Immature natural killer cell (primary cell): Measurements from ENCODE around the gene DNASE2. TPM values are rescaled to one million over a fixed set of nuclear protein-coding genes. Genes with fewer than 3 reads are reported as not detected.

Source experiments
- DNase-seq, 3 donors: peaks; one replicate each; pipeline ENCODE4 v3.0.0; 2022; ENCODE audit warnings: mixed read lengths in 1 of 3
- H3K27ac Mint-ChIP-seq, 6 donors: one replicate each; pipeline ENCODE4 v1.8.0; 2020; ENCODE audit warnings: mixed read lengths in 6 of 6, mild to moderate bottlenecking in 5 of 6, inconsistent platforms in 4 of 6, moderate library complexity in 3 of 6
- H3K27me3 Mint-ChIP-seq, 3 donors: one replicate each; pipeline ENCODE4 v1.8.0; 2020 to 2021; ENCODE audit warnings: low read depth in 3 of 3, mild to moderate bottlenecking in 3 of 3, mixed read lengths in 3 of 3, moderate library complexity in 3 of 3, inconsistent platforms in 1 of 3
- H3K36me3 Mint-ChIP-seq, 3 donors: one replicate each; pipeline ENCODE4 v1.8.0; 2020; ENCODE audit warnings: mixed read lengths in 3 of 3, inconsistent platforms in 2 of 3, mild to moderate bottlenecking in 2 of 3
- H3K4me1 Mint-ChIP-seq, 2 donors: one replicate each; pipeline ENCODE4 v1.8.0; 2020; ENCODE audit warnings: inconsistent platforms in 2 of 2, mild to moderate bottlenecking in 2 of 2, mixed read lengths in 2 of 2, moderate library complexity in 1 of 2
- H3K4me3 Mint-ChIP-seq, 5 donors: one replicate each; pipeline ENCODE4 v1.8.0; 2020; ENCODE audit warnings: mild to moderate bottlenecking in 5 of 5, mixed read lengths in 5 of 5, inconsistent platforms in 3 of 5, moderate library complexity in 3 of 5
- H3K9me3 Mint-ChIP-seq, 6 donors: one replicate each; pipeline ENCODE4 v1.8.0; 2020; ENCODE audit warnings: mild to moderate bottlenecking in 6 of 6, mixed read lengths in 6 of 6, inconsistent platforms in 4 of 6, moderate library complexity in 3 of 6
- polyA plus RNA-seq, 3 donors: library from polyadenylated mRNA; unstranded; fragments of 300-500 nt; fragmentation: Illumina TruSeq; gene quantifications; one replicate each; pipeline ENCODE4 v1.2.3, GENCODE V29; 2021

DNASE2 gene
- polyA plus RNA-seq, 3 donors from 2014 or later: 72.6 to 108 (median 83.5) TPM

DNA sequence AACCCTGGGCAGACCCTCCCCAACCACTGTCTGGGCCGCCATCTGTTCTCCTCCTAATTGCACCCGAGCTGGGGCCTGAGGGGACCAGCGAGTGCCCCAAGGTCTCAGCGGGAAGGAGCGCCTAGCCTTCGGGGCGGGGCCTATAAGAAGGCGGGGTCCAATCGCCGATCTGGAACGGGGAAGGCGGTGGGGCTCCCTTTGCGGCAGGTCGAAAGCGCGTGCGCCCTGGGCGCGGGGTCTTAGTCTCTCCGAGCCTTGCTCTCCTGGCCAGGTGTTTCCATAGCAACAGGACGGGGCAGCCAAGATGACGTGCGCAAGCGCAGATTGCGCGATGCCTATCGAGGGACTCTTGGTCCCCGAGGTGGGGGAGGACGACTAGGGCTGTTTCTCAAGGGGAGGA is 40.2 kb downstream of the DNASE2 start:
- peak overlapping the region; percentile 15 to 60 (median 37) for H3K4me3 Mint-ChIP-seq
- H3K36me3 Mint-ChIP-seq: peaks cover 0 to 5% (median 0%) of the 10 kb centered on the region in 3 donors
- peak overlapping the region in 1 of 6 donors; percentile 49 for H3K27ac Mint-ChIP-seq
- peaks cover 21 to 45% (median 26%) of the 10 kb centered on the region in 3 donors for H3K27me3 Mint-ChIP-seq
- H3K9me3 Mint-ChIP-seq: peaks cover 0 to 4% (median 0%) of the 10 kb centered on the region in 6 donors
- no peak for DNase-seq
- H3K4me1 Mint-ChIP-seq: peaks cover 32 to 34% of the 10 kb centered on the region in 2 donors

DNA sequence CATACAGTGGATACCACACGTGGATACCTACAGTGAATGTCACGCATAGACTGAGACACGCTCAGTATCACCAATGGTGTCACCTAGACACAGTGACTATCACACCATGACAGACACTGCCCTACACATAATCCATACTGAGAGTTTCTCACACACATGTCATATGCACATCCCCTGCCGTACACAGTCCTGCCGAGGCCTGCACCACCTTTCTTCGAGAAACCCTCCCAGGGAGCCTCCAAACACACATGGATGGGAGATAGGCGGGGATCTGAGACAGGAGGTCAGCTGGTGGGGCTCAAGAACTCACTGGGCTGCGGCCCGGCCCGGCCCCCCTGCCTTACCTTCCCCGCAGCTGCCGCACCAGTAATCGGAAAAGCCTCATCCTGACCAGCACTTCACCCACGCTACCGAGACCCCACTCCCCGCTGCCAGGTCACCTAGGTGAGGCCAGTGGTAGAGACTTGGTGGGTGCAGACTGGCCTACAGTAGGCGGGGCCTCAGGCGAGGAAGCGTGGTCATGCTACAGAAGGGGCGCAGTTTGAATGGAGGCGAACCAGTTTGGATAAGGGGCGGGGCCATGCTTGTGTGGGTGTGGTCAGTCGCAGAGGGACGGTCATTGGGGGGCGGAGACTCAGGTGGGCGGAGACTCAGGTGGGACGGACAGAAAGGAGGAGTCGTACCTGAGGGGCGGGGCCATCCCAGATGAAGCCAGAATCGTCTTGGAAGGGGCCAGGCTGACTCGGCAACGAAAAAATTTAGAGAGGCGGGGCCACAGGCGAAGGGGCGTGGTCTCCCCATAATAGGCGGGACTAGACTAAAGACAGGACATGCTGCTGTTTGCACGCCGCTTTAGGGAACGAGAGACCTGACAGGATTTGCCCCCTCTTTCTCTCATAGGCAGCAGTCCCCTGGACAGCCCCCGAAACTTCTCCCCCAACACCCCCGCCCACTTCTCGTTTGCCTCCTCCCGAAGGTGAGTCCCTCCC is 40.9 kb downstream of the DNASE2 start:
- Mint-ChIP-seq H3K4me3 (peak overlapping the region in 4 of 5 donors; percentile 10 to 60 (median 28)), H3K36me3 (peaks cover 0 to 5% (median 0%) of the 10 kb centered on the region in 3 donors), H3K27me3 (peaks cover 26 to 45% (median 27%) of the 10 kb centered on the region in 3 donors), H3K9me3 (peaks cover 0 to 4% (median 0%) of the 10 kb centered on the region in 6 donors), H3K27ac (peak overlapping the region in 1 of 6 donors; percentile 76), H3K4me1 (peaks cover 32 to 34% of the 10 kb centered on the region in 2 donors)
- peak in 2 of 3 donors; percentile 27 to 39 for DNase-seq

DNA sequence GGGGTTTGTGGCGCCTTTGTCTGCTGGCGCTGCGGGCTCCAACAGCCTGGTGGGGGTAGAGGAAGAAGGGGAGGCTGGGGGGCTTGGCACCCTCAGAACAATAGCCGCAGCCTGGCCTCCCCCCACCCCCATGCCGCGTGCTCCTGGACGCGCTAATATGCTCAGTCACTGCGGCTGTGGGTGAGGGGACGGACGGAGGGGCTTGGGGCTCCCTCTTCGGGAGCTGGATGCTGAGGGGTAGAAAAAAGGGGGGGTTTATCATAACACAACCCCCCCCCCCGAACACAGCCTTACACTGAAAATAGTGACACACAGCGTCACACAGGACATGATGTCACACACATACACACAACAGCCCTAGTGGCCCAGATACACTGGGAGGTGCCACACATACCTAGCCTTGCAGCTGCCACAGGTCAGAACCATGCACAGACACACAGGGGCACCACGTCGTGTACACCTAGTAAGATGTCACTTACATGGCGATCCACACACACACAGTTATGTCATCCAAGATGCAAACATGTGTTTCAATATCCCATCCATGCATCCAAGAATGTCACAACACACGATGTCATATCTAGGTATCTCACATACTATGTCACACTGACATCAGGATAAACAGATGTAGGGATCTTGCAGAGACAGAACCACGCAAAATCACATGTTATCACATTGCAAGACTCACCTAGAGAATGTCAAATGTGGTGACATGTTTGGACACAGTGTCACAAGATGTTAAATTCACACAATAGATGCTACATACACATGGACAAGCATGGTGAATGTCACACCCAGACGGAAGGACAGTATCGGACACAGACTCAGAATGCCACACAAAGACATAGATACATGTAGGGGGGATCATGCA is 42.1 kb downstream of the DNASE2 start:
- peak overlapping the region; percentile 41 to 77 (median 61) for H3K4me3 Mint-ChIP-seq
- H3K27me3 Mint-ChIP-seq: peaks cover 34 to 53% (median 35%) of the 10 kb centered on the region in 3 donors
- peaks cover 0 to 2% (median 0%) of the 10 kb centered on the region in 6 donors for H3K9me3 Mint-ChIP-seq
- peaks cover 39% of the 10 kb centered on the region in 2 donors for H3K4me1 Mint-ChIP-seq
- H3K36me3 Mint-ChIP-seq: peaks cover 0 to 5% (median 0%) of the 10 kb centered on the region in 3 donors
- no peak for DNase-seq
- no peak overlapping the region for H3K27ac Mint-ChIP-seq

DNA sequence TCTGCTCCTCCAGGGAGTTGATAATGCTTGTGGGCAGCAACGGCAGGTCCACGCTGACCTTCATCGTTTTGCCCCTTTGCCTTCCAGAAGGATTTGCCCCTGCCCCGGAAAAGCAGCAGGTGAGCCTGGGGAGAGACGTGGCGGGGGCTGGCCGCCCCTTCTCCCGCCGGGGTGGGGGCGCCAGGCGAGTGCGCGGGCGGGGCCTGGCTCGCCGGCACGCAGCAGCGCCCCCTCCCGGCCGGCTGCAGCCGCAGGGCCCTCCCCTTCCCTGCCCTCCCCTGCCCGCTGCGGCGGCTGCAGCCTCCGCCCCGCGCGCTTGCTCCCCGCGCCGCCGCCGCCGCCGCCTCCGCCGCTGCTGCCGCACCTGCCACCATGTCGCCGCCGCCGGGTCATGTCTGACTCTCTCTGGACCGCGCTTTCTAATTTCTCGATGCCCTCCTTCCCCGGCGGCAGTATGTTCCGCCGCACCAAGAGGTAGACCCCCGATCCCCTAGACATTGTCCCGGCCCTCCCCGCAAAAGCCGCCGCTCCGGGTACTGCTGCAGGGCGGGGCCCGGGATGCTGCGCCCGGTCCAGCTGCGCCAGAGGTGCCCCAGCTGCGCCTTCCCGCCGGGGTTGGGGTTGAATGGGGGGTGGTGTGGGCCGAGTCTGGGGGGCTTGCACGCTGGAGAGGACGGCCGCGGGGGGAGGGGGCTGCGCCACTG is 42.9 kb downstream of the DNASE2 start, which contains the start of gene MAST1:
MAST1 (plus strand) TSS at position 334 of the 704 bp plus-strand sequence; CDS start at position 392, 58 bp downstream.
- no peak within 1 kb of the TSS for H3K27ac Mint-ChIP-seq
- H3K27me3 Mint-ChIP-seq: peaks cover 35 to 54% (median 36%) of the 10 kb centered on the region in 3 donors
- H3K4me3 Mint-ChIP-seq: peak within 1 kb of the TSS; percentile 41 to 77 (median 61)
- peaks cover 0 to 5% (median 0%) of the 10 kb centered on the region in 3 donors for H3K36me3 Mint-ChIP-seq
- H3K4me1 Mint-ChIP-seq: peaks cover 40 to 41% of the 10 kb centered on the region in 2 donors
- peaks cover 0 to 2% (median 0%) of the 10 kb centered on the region in 6 donors for H3K9me3 Mint-ChIP-seq
- peak; percentile 38 to 58 (median 51) for DNase-seq

DNA sequence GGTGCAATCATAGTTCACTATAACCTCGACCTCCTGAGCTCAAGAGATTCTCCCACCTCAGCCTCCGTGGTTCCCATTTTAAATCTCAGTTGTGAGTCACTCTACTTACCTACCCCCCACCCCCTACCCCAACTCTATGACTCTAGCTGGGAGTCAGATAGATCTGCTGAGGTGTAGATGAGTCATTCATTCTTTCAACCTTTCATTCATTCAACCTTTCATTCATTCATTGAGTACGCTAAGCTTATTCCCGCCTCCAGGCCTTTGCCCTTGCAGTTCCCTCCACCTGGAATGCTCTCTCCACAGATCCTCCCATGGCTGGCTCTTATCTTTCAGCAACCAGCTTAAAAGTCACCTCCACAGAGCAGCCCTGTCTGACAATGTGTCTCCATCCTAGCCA is 44.0 kb downstream of the DNASE2 start:
- Mint-ChIP-seq H3K36me3 (peaks cover 0 to 5% (median 0%) of the 10 kb centered on the region in 3 donors), H3K4me3 (peak overlapping the region in 4 of 5 donors; percentile 6 to 50 (median 19)), H3K27ac (no peak overlapping the region), H3K27me3 (peaks cover 37 to 59% (median 42%) of the 10 kb centered on the region in 3 donors), H3K4me1 (peaks cover 49 to 51% of the 10 kb centered on the region in 2 donors), H3K9me3 (peaks cover 0 to 2% (median 0%) of the 10 kb centered on the region in 6 donors)
- DNase-seq: no peak

DNA sequence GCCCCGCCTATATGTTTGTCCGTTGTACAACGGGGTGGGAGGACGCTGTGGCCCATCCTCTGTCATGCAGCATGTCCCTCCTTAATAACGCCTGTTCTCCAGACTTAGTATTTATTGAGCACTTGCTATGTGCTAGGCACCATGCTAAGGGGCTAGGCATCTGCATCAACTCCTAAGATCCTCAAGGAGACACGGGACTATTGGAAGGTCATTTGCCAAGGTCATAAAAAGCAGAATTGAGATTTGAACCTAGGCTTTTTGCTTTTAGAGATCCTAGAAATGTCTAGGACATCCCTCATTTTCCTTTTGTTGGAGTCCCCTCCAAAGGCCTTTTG is 44.8 kb downstream of the DNASE2 start:
- Mint-ChIP-seq H3K27ac (no peak overlapping the region), H3K4me1 (peaks cover 55 to 56% of the 10 kb centered on the region in 2 donors), H3K4me3 (peak overlapping the region in 2 of 5 donors; percentile 6 to 58), H3K36me3 (peaks cover 0 to 3% (median 0%) of the 10 kb centered on the region in 3 donors), H3K9me3 (peaks cover 0 to 4% (median 0%) of the 10 kb centered on the region in 6 donors), H3K27me3 (peaks cover 38 to 61% (median 44%) of the 10 kb centered on the region in 3 donors)
- no peak for DNase-seq

DNA sequence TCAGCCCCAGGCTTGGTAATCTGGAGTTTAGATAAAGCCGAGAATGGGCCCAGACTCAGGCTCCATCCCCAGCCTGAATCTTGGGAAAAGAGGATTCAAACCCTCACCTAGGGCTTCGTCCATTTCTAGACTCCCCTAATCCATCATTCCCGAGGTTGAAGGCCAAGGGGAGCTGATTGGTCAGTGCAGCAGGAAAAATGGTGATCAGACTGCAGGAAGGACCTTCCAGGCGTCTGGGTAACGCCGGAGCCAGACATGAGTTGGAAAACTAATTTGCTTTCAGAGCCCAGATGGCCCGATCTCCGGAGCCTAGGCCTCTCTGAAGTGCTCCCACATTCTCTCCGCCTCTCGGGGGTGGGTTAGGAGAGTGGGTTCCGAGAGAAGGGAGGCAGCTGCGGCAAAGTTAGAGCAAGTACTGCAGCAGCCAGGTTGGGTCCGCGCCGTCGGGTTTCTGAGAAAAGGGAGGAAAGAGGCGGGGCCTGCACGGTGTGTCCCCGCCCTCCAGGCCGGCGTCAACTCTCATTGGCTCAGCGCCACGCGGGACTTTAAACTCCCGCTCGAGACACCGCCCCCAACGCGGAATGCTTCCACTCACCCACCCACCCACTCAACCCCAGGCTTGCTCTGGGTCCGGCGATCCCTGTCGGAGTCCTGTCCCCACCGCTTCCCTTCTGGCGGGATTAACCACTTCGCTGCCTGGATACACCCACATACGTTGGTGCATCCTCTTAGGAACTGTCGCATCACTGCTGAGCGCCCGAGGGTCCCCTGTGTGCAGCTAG is 46.1 kb downstream of the DNASE2 start:
- no peaks in the 10 kb centered on the region for H3K36me3 Mint-ChIP-seq
- no peak overlapping the region for H3K27ac Mint-ChIP-seq
- H3K4me3 Mint-ChIP-seq: peak overlapping the region; percentile 59 to 70 (median 64)
- no peak for DNase-seq
- H3K4me1 Mint-ChIP-seq: peaks cover 43% of the 10 kb centered on the region in 2 donors
- peaks cover 0 to 4% (median 0%) of the 10 kb centered on the region in 6 donors for H3K9me3 Mint-ChIP-seq
- peaks cover 36 to 65% (median 41%) of the 10 kb centered on the region in 3 donors for H3K27me3 Mint-ChIP-seq

DNA sequence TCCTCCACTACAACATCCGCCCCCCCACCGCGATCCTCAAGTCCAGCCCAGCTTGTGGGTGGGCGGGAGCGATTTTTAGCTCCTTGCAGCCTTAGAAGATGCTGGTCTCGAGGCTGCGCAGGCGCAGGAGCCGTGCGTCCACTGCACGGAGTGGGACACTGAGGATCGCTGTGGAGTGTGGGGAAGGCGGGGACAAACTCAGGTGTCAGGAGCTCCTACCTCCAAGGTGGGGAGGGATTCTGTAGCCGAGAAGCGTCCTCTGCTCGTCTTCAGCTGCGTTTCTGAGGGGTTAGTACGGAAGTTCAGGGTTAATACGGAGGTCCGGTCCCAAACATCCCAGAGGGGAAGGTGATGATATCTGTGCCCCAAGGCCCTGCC is 46.7 kb downstream of the DNASE2 start, which contains the start of gene RTBDN:
RTBDN (minus strand) TSS at position 14 of the 378 bp plus-strand sequence. CDS start 4,600 bp downstream, outside the sequence.
- H3K4me1 Mint-ChIP-seq: peaks cover 37 to 40% of the 10 kb centered on the region in 2 donors
- H3K27ac Mint-ChIP-seq: peak within 1 kb of the TSS in 4 of 6 donors; percentile 8 to 57 (median 22)
- no peak for DNase-seq
- H3K4me3 Mint-ChIP-seq: peak within 1 kb of the TSS; percentile 59 to 75 (median 70)
- peaks cover 36 to 64% (median 42%) of the 10 kb centered on the region in 3 donors for H3K27me3 Mint-ChIP-seq
- no peaks in the 10 kb centered on the region for H3K36me3 Mint-ChIP-seq
- H3K9me3 Mint-ChIP-seq: peaks cover 0 to 4% (median 0%) of the 10 kb centered on the region in 6 donors

DNA sequence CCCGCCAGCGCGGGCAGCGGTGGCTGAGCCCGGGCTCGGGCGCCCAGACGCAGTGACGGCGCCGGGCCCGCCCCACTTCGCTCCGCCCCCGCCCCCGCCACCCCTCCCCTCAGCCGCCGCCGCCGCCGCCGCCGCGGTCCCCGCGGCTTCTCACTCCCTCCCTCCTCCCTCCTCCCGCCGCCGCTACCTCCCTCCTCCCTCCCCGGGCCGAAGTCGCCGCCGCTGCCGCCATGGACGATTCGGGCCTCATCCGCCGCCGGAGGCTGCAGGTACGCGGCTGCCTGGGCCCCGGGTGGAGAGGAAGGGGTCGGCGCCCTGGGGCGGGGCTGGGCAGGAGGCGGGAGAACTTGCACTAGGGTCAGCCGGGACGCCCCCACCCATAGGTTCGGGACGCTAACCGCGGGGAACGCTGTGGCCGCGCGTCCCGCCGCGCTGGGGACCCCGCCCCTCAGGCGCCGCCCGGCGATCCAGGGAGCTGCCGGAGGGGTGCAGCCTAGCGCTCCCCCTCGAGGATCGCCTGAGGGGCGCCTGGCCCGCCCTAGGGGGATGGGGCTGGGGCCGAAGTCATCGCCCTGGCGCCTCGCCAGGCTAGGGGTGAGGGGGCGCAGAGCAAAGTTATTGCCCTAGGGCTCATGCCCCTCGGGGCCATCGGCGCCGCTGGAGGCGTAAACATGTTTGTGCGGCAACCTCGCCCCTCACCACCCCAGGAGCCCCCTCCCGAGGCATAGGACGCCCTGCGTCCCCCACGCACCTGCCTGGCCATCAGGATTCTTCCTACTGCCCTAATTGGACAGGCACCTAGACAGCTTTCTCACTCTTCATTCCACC is 47.3 kb downstream of the DNASE2 start:
- peak; percentile 38 to 49 (median 40) for DNase-seq
- H3K4me1 Mint-ChIP-seq: peaks cover 31 to 35% of the 10 kb centered on the region in 2 donors
- no peaks in the 10 kb centered on the region for H3K36me3 Mint-ChIP-seq
- peak overlapping the region; percentile 59 to 70 (median 64) for H3K4me3 Mint-ChIP-seq
- H3K27me3 Mint-ChIP-seq: peaks cover 37 to 64% (median 44%) of the 10 kb centered on the region in 3 donors
- peaks cover 0 to 4% (median 0%) of the 10 kb centered on the region in 6 donors for H3K9me3 Mint-ChIP-seq
- H3K27ac Mint-ChIP-seq: peak overlapping the region in 2 of 6 donors; percentile 8 to 57

DNA sequence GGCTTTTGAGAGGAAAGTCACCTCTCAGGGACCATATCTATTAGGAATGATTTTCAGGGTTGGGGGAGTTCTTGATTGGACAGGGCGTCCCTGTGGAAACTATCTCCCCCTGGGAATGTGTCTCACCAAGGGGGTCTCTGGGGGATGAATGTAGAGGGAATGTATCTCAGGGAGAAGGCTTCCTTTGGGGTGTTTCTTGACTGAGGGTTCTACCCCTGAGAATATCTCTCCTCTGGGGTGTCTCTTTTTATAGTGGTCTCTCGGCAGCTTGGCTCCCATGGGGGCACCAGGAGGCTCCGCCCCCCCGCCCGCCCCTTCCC is 47.9 kb downstream of the DNASE2 start:
- Mint-ChIP-seq H3K4me3 (peak overlapping the region; percentile 58 to 75 (median 65)), H3K4me1 (peaks cover 27 to 33% of the 10 kb centered on the region in 2 donors), H3K9me3 (peaks cover 0 to 4% (median 0%) of the 10 kb centered on the region in 6 donors), H3K36me3 (no peaks in the 10 kb centered on the region), H3K27ac (peak overlapping the region in 2 of 6 donors; percentile 19 to 24), H3K27me3 (peaks cover 42 to 66% (median 48%) of the 10 kb centered on the region in 3 donors)
- DNase-seq: no peak

DNA sequence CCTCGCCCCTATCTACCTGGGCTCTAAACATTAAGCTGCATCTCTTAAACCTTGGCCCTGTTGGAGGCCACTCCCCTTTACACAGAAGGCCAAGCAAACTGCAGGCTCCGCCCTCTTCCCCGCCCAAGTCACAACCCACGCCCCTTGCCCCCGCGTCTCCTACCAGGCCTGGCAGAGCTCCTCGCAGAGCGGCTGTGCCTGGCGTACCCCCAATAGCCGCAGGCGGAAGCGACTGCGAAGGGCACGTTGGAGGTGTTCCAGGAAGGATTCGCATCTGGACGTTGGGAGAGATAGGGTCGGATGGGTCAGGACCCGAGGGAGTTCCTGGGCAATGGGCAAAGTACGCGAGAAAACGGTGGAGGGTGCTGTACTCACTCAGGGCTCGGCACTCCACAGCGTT is 52.8 kb downstream of the DNASE2 start:
- Mint-ChIP-seq H3K9me3 (peaks cover 0 to 4% (median 0%) of the 10 kb centered on the region in 6 donors), H3K4me3 (no peak overlapping the region), H3K4me1 (peaks cover 24 to 25% of the 10 kb centered on the region in 2 donors), H3K27me3 (peaks cover 30 to 56% (median 32%) of the 10 kb centered on the region in 3 donors), H3K27ac (no peak overlapping the region), H3K36me3 (no peaks in the 10 kb centered on the region)
- DNase-seq: no peak
